GM21528 (cell line): ENCODE measurements around the gene KIF21B.

Experiments used
- ATAC-seq: cut with Tn5 transposase; IDR thresholded peaks from one replicate; pipeline ENCODE4 v1.9.1; 2021; ENCODE audit warnings: mild to moderate bottlenecking, moderate library complexity; ENCODE audit not compliant: unreplicated experiment, low FRiP score

KIF21B gene

DNA sequence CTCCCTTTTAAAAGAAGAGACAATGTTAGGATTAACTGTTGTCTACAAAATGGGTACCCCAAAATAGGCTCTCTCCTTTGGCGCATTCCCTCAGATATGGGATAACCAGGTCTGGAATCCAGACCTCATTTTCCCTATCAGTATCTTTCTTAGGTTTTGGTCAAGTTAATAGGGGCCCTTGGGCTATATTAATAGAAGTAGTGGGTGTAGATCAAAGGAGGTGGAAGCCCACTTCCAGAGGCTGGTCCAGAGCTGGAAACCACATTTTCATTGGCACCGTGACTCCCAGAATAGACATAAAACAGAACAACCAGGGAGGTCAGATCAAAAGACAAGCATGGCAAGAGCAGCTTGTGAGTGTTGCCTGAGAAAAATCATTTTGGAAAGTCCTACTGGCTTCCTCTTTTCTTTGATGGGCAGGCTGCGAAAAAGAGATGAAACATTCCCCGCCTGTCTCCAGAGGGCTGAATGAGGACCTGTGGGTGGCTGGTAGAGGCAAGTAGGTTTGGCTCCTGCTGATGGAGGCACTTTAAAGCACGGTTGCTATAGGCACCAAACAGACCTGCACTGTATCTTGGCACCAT is 25.8 kb upstream of the KIF21B start:
- no peak for ATAC-seq

DNA sequence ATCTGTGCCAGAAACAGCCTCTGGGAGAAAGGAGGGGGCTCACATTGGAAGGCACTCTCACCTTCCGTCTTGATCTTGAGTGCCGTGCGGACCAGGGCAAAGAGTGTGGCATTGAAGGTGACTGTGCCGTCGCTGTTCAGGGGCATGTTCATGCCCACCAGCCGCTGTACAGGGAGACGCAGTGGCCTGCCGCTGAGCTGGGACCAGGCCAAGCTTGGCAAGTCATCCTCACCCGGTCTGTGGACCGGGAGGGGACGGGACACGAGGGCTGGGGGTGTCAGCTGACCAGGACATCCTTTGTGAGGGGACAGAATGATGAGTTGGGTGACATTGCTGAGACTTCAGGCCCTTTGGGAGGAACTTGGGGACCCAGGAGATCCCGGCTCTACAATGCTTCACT is 25.0 kb upstream of the KIF21B start:
- no peak for ATAC-seq

DNA sequence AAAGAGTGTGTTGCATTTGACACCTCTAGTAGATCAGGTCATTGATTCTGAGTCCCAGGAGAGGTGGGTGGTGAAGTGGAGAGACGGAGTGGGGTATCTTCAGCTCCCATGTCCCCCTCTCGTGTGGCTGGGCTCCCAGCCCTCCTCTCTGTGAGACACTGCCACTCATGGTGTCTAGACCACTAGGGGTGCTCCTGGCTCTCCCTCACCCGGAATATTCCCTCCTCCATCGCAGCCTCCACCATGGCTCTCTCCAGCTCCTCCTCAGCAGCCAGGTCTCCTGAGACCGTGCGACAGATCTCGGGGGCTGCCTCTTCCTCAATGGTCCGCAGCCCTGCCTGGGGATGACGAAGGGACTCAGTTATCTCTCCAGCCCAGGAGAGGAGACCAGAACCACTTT is 20.6 kb upstream of the KIF21B start:
- ATAC-seq, result no peak

DNA sequence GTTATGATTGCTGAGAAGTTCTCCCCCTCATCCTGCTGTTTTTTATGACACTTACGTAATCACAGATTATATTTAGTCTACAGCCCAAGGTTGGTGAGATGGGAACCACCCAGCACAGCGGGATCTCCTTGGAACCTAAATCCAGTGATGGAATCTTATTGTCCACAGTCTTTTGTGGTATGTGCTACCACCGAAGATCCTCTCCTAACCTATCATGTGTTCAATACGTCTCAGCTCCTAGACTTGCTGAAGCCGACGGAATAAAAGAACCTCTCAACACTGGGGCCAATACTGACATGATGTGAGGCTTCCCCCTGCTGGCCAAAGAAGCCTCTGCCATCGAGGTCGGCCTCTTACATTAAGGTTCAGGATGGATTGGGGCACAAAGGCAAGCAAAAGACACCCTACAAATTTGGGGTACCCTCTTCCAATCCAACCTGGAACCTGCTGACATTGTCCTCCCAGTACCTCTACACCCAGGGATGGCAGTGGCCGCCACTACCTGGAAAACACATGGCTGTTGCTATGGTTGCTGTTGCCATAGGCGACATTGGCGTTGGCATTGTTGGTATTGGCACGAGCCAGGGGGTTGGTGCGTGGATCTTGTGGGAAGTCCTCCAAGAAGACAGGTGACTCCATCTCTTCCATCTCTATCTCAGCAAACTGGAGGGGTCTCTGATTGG is 19.4 kb upstream of the KIF21B start:
- no peak for ATAC-seq

DNA sequence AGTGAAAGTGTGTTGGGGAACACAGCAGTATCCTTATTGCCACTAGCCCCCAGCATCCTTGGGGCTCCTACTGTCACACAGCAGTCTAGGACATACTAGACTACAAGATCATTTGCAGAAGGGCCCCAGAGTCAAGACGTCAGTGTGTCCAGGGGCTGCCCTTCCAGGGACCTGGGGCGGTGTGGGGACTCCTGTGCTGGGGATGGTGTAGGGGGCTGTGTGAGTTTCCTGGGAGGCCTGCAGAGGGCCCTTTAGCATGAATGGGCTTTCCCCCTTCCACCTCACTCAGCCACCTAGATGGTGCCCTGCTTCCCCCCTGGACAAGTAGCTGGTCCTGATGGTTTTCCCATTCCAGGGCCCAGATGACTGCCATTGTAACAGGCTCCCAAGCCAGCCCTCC is 17.5 kb upstream of the KIF21B start:
- no peak for ATAC-seq

DNA sequence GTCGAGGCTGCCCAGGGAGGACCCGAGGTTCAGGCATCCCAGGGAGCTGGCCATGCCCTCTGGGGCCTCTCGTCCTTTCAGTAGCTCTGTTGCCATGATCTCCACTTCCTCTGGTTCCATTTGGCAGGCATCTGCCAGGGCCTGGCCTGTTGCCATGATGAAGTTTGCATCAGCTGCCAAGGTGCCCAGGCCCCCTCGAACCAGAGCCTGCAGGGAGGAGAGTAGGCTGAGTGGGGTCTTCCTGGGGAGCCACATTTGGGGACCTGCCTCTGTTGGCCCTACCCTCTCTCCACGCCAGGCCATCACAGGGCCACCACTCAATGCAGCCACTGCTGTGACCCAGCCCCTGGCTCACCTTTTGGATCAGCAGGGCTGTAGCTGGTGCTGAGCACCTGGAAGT is 16.4 kb upstream of the KIF21B start:
- no peak for ATAC-seq

DNA sequence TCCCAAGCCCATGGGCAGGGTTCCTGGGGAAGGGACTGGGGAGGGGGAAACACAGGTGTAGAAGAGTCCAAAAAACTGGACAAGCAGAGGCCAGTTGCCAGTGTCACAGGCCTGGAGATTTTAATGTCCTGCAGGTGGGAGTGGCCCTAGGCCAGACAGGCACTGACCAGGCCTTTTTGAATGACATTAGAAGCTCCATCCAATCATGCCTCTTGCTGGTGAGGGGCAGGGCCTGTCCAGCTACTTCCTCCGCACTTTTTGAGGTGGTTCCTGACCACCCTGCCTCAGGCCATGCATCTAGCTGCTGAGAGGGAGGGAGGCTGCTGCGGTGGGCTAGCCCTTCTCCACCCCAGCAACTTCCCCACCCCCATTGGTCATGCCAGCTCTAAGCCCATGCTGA is 15.9 kb upstream of the KIF21B start:
- ATAC-seq, result no peak

DNA sequence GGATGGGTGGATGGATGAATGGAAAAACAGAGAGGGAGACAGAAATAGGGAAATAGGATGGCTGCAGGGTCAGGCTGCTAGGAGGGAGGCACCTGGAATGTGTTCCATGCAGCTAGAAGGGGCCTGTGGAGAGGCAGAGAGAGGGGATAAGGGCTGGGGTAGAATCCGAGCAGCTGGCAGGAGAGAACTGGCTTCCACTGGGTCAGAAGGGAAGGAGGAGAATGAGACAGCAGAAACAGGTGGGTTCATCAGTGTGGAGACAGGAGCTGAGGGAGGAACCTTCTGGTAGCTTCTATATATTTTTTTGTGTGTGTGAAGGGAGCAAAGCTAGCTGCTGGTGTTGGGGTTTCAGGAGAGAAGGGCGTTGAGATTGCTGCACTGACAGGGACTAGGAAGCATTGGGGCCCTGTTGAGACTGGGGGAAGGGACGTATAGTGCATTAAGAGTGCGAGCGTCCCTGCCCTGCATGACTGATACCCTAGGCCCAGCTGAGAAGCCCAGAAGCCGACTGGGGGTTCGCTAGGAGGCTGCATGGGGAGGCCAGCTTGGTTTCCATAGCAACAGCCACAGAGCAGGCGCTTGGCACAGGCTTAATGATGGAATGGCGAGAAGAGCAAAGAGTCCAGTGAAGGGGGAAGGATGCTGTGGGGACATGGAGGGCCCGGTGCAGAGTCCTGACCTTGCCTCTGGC is 14.8 kb upstream of the KIF21B start:
- no peak for ATAC-seq

DNA sequence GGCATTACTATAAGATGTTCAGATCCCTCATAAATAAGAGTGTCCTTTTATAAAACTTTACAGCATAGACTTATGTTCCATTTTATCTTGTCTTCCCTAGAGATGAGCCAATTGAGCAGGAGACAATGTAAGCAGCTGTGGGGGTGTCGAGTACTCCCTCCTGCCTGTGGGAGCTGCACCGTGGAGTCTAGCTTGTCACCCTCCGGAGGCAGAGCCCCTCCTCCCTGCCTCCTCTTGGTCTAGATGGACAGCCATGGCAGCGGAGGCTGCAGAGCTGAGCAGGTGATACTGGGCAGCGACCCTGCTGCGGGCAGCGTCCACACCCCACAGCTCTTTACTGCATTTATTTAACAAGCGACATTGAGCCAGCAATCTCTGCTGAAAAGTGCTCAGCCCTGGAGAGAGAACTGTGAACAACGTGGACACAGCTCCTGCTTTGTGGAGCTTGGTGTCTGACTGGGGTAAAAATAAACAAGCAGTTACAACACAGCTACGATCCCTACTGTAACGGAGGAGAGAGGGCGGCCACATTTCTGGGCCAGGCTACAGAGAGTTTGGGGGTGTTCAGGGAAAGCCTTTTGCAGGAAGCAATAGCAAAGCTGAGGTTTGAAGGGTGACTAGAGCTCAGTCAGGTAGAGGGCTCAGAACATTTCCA is 12.8 kb upstream of the KIF21B start:
- ATAC-seq, result no peak

DNA sequence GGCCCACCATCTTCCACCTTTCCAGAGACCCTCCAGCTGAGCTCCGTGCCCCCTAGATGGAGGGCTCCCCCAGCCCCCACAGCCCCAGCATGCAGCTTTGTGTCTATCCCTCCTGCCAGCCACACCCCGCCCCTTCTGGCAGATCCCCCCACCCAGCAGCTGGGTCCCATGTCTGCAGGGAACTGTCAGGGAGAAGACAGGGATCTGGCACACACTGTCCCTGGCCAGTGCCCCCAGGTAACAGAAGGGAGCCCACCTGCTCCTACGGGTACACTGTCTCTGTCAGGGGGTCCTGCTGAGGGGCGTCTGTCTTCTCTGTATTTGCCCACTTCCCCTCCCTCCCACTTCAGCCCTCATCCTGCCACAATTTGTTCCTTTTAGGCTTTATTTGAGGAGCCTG is 11.2 kb upstream of the KIF21B start:
- ATAC-seq, result no peak

DNA sequence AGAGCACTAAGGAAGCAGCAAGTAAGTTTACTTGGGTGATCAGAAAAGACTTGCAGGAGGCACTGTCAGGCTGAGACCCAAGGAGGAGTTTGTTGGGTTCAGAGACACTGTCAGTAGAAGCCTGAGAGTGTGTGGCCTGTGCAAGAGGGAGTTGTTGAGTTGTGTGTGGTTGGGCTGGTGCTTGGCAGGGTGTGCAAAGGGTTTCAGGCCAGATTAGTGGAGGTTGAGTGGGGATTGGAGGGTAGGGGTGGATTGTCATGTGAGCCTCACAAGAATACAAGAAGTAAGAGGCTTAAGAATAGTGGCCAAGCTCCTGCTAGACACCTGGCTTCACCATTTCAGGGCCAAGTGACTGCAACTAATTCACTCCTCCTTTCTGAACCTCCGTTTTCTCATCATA is 8.9 kb upstream of the KIF21B start:
- no peak for ATAC-seq

DNA sequence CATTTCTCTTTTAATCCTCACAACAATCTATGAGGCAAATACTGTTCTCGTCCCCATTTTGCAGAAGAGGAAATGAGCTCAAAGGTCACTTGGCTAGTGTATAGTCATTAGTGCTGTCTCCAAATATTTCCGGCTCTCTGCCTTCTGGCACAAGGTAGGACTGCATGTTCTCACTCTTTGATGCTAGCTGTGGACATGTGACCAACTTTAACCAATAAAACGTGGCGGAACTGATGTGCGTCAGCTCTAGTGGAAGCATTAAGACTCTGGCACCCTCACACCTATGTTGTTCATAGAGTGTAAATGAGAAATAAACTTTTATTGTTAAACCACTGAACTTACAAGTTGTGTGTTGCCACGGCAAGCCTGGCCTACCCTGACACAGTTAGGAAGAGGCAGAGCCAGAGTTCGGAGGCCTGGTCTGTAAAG is 5.0 kb upstream of the KIF21B start:
- no peak for ATAC-seq

DNA sequence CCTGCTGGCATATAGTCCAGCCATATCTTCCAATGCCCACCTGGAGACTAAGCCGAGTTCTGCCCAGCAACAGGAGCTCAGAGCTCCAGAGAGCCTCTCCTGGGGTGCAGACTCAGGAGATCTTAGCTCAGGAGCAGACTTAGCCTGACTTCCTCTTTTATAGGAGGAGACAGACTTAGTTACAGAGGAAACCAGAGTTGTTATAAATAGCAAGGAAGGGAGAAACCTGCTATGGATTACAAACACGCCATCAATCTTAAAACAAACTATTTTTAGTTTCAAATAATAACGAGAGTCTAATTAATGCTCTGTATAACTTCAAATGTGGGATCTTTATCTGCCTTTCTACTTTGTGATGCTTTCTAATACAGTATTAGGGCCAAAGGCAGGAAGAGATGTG is 3.3 kb upstream of the KIF21B start:
- ATAC-seq, result no peak

DNA sequence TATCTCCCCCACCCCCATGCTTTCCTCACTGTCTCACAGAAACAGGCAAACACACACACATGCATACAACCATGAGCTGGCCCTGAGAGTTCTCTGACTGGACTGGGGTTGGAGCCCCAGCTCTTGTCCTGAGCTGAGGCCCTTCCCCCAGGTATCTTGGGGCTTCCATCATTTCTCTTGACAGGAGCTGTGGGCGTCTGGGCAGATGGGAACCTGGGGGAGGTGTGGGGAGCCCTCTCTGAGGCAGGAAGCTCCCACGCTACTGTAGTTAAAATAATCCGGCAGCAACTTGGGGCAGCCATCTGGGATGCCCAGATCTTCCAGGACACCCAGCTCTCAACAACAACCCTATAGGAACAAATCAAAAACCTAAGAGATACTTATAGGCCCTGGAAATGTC is 2.7 kb upstream of the KIF21B start:
- ATAC-seq, result no peak

DNA sequence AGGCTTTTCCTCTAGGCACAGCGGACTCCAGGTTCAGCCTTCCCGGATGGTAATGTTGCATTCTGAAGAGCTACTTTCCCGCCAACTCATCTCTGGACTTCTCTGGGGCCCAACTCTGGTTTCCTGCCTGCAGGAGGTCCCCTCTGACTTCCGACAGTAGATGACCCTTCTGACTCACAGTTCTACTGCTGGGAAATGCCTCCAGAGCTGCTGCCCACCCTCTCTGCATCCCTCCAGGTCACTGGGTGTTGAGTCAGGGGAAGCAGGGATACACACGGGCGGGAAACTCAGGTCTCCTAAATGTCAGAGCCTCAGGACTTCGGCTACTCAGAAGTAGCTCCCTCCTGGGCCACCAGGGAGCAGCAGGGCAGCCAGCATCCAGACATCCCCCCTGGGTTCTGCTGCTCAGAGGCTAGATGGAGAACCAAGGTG is 2.1 kb upstream of the KIF21B start:
- ATAC-seq, result no peak

DNA sequence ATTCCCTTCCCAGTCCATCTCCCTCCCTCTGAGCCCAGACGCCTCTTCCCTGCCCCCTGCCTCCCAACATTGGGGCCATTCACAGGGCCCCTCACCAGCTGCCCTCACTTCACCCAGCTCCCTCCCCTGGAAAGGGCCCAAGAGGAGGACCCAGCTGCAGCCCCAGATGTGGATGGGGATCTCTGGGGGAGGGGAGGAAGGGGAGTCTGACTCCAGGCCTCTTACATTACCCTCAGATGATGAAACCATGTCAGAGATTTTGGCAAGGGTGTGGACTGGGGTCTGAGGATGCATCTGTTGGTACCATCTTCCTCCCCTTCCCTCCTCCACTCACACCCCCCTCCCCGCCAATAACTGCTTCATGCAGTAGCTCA is 1.1 kb upstream of the KIF21B start:
- ATAC-seq, result no peak

DNA sequence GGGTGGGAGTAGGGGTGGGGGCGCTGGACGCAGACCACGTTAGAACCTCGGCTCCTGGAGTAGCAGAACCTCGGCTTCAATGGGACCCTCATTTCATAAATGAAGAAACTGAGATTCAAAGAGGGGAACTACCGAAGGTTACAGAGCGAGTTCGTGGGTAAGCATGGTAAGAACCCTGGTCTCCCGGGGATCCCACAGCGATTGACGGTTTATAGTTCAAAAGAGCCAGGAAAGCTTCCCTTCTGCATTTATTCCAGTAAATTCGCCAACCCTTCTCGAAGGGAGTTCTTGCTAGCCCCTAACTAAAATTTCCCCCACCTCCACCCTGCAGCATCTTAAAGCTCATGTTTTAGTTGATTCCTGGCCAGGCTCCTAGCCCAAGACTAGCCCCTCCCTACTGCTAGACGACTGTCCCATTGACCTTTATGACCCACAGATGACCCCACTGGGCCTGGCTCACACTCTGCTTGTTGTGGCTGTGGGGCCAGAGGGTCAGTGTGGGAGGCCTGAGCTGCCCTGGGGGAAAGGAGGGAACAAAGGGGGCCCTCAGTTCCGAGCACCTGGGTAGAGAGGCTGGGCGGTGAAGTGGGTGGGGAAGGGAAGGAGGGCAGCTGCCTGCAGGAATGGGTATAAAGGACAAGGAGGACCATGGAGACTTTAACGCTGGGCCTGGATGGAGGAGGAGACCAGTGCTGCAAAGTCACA is 558 bp upstream of the KIF21B start:
- no peak for ATAC-seq

DNA sequence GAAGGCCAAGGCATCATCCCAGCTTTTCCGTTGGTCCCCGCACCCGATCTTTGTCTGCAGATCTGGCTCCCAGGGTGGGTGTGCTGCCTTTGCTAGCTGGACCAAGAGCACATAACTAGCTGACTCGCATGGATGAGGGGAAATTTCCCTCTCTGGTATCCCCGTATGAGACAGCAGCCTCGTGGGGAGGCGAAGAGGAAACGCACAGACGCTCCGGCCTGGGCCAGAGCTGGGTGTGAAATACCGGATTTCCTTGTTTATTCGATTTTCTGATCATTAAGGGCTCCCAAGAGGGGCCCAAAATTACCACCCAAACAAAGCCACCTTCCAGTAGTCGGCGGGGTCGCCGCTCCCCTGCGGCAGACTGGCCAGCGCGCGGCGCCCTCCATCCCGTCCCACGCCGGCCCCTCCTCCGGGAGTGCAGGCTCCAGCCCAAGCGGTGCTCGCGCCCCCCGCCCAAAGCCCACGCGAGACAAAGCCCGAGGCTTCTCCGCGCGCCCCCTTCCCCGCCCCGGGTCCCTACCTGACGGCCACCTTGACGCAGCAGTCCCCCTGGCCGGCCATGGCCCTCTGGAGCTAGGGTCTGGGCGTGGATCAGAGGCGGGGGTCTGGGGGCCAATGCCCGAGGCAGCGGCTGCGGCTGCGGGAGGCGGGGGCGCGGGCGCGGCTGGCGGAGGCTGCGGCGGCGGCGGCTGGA is 546 bp downstream of the KIF21B start:
- no peak for ATAC-seq

DNA sequence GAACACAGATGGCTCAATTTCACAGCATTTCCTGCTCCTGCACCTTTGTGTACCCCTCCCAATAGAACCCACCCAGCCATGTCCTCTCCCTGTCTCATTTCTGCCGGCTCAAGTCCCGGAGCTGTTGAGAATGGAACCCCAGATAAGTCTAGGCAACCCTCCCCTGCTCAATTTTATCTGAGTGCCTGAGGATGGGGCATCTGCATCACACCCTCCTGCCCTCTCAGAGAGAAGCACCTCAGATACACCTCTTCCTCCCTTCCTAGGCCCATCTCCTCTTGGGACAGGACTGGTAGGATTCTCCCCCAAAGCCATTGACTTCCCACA is 1.1 kb downstream of the KIF21B start:
- ATAC-seq, result no peak

DNA sequence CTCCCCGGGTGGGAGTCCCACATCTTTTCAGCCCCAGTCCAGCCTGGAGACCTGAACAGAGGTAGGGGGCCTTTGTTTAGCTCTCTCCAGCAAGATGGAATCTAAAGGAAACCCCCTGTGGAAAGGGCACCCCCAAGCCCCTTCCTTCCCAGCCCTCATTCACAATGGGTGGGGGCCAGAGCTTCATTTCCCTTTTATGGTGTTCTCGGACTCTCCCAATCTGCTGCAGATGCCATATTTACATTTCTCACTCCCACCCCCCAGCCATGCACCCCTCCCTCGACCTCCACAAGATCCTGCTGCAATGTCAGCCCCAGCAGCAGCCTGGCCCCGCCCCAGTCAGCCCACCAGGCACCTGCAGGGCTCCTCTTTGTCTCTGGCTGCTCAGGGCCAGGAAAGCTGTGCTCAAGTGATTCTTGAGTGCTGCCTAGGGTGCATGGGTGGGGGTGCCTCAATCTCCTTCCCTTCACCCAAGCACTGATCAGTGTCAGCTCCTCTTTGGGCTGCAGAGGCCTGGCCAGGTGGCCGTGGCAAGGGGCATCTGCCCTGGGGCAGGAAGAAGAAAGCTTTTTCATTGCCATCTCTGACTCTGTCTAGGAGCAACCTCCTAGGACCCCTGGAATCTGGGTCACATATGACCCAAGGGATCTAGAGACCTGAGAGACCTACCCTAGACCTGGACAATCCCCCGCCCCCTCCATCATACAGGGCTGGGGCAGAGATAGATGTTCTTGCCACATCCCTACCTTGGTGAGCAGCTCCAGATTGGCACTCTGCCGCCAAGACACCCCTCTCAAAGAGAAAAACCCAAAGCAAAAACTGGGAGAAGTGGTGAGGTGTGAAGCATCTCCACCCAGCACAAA is 1.7 kb downstream of the KIF21B start:
- no peak for ATAC-seq
